Measurements from ENCODE around the gene CTNNA1.

DNA sequence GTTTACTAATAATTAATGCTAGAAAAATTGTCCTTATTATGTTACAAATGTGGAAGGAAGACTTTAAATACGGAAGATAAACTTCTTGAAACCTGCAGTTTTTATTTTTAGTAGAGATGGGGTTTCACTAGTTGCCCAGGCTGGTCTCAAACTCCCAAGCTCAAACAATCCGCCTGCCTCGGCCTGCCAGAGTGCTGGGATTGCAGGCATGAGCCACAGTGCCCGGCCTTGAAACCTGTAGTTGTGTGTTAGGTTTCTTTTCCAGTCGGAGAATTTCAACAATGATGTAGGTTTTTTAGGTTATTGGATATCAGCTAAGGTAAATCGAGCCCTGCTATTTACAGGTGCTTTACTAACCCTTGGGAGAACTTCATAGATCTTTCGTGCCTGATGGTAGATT lies 30.8 kb downstream of the CTNNA1 start:
- TF ChIP-seq CSDC2 (CRISPR knock-in tag; IDR thresholded peaks at IDR 0.05) (no peak), OSR1 (CRISPR knock-in tag; IDR thresholded peaks at IDR 0.05) (no peak), ZFP30 (CRISPR knock-in tag; IDR thresholded peaks at IDR 0.05) (no peak), TOX (CRISPR knock-in tag; IDR thresholded peaks at IDR 0.05; ENCODE audit: borderline replicate concordance) (no peak), TCF4 (CRISPR knock-in tag; IDR thresholded peaks at IDR 0.05; ENCODE audit: borderline replicate concordance) (no peak), PATZ1 (CRISPR knock-in tag; IDR thresholded peaks at IDR 0.05; ENCODE audit: borderline replicate concordance) (no peak), ZNF70 (CRISPR knock-in tag; IDR thresholded peaks at IDR 0.05) (no peak), RARB (CRISPR knock-in tag; IDR thresholded peaks at IDR 0.05) (no peak), ARNTL (CRISPR knock-in tag; IDR thresholded peaks at IDR 0.05; ENCODE audit: borderline replicate concordance, low read depth) (no peak), ZFP3 (CRISPR knock-in tag; IDR thresholded peaks at IDR 0.05) (no peak)
- TF ChIP-seq, protein P1, sequence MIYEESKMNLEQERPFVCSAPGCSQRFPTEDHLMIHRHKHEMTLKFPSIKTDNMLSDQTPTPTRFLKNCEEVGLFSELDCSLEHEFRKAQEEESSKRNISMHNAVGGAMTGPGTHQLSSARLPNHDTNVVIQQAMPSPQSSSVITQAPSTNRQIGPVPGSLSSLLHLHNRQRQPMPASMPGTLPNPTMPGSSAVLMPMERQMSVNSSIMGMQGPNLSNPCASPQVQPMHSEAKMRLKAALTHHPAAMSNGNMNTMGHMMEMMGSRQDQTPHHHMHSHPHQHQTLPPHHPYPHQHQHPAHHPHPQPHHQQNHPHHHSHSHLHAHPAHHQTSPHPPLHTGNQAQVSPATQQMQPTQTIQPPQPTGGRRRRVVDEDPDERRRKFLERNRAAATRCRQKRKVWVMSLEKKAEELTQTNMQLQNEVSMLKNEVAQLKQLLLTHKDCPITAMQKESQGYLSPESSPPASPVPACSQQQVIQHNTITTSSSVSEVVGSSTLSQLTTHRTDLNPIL (CRISPR knock-in tag; IDR thresholded peaks at IDR 0.05; ENCODE audit: low read depth), result no peak
- TF ChIP-seq, protein P2, sequence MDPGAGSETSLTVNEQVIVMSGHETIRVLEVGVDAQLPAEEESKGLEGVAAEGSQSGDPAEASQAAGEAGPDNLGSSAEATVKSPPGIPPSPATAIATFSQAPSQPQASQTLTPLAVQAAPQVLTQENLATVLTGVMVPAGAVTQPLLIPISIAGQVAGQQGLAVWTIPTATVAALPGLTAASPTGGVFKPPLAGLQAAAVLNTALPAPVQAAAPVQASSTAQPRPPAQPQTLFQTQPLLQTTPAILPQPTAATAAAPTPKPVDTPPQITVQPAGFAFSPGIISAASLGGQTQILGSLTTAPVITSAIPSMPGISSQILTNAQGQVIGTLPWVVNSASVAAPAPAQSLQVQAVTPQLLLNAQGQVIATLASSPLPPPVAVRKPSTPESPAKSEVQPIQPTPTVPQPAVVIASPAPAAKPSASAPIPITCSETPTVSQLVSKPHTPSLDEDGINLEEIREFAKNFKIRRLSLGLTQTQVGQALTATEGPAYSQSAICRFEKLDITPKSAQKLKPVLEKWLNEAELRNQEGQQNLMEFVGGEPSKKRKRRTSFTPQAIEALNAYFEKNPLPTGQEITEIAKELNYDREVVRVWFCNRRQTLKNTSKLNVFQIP (CRISPR knock-in tag; IDR thresholded peaks at IDR 0.05; ENCODE audit: borderline replicate concordance, low read depth), result no peak

All from SK-N-SH treated with all-trans-retinoic acid at 6 μM for 48 hours (cell line).